GM19468 (cell line): ENCODE results near the gene PAPPA.

Experiments used
- ATAC-seq: cut with Tn5 transposase; IDR thresholded peaks from one replicate; pipeline ENCODE4 v1.9.1; 2021; ENCODE audit warnings: mild to moderate bottlenecking, moderate library complexity, moderate number of reproducible peaks; ENCODE audit not compliant: unreplicated experiment; ENCODE audit errors: extremely low read depth

Gene PAPPA

DNA sequence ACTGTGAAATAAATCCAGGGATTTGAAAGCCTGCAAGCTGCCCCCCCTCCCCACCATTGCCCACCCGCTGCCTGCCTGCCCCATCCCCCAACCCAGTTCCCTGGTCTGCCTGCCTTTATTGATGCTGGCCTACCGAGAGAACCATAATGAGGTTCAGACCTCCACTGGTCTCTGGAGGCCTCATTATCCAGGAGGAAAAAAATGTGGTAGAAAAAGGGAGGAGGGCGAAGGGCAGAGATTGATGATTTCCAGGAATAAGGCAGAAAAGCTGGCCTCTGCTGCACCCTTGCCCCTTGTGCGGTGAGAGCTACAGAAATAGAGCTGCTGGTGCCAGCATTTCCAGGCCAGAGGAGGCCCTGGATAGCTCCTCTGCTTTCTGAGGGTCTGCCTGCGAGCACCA, 216.1 kb downstream of the PAPPA start:
- ATAC-seq: no peak

DNA sequence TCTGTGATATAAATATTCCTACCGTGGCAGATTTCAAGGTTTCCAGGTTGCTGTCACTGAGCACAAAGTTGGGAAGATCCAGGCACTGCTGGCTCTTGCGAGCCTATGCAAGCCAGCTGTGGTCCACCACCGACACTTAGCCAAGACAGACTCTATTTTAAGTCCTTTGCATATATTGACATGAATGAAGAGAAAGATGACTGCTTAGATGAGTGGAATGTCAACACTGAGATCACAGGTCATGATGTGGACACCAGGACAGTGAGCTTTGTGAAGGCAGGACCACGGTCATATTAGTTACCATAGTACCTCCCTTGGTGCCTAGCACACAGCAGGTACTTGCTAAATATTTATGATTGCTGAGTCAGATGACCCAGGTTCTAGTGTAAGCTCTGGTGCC, 217.0 kb downstream of the PAPPA start:
- ATAC-seq: no peak

DNA sequence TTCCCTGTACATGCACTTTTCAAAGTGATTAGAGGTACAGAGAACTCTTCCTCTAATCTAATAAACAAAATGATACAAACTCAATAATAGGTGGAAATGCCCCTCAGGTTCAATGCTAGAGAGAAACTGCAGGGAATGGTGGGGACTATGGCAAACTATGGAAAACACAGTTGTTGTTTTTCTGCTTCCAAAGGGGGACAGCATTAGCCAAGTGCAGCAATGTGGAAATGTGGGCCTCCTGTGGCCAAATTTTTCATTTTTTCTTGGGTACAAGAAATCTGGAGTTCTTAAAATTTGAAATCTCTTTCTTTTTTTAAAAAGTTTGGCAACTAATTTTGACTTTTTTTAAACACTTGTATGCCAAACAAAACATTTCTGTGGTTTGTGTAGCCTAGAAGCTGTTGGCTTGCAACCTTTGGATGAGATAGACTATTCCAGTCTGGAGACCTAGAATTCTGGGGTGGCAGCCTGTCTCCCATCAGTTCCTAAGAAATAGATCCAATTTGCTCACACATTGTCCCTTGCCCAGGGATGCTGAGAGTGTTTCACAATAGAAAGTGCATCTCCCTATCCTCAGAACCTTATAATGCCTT, 218.6 kb downstream of the PAPPA start:
- ATAC-seq: no peak

DNA sequence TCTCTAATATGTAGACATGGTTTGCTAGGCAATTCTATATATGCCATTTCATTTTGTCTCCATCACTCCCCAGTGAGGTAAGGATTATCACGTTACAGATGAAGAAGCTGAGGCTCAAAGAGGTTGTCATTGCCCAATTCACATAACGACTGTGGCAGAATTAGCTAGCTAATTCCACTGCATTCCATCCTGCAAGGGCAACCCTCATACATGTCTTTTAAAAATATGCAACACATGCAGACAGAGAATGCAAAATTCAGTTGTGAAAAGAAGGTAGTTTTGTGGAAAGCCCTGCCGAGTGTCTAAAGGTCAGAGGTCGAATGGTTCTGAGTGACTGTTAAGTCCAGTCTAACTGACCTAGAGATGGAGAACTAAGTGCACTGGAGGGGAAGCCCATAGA, 219.2 kb downstream of the PAPPA start:
- no peak for ATAC-seq

DNA sequence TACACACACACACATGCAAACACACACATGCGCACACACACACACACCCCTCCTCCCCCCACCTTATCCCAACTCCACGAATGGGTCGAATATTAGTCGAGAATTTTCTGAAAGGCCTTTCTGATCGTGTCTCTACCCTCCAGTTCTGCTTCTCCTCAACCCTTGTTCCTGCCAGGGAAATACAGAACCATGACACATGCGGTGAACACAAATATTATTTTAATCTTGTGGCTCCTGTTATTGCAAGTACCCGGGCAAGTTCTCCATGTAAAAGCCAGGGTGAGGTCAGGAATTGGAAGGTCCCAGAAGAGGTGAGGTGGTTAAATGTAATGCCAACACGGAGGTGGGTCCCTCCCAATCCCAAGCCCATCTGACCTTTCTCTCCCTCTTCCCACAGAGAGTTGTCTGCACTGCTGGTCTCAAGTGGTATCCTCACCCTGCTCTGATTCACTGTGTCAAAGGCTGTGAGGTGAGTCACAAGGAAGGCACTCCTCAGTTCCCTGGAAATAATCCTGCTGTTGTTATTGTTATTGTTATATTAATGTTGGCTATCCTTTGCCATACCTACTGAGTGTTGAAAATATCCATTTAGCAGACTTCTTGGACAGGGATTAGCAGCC, 223.7 kb downstream of the PAPPA start:
- ATAC-seq: no peak

DNA sequence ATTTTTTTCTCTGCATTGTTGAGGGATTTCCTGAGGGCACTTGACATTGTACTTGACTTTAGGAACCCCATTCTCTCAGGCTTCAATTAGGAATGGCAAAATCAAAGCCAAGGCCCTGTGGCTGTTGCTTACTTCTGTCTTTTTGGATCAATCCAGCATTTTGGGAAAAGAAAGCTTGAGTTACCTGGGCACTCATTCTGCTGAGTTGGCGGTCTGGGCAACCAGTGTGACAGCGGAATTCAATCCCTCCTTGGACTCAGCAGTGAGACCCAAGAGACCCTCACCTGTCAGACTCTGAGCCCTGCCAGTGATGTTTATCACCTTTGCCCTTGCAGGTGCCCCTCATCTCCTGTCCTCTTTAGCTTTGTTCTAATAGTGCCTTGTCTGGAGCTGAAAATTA, 225.3 kb downstream of the PAPPA start:
- no peak for ATAC-seq

DNA sequence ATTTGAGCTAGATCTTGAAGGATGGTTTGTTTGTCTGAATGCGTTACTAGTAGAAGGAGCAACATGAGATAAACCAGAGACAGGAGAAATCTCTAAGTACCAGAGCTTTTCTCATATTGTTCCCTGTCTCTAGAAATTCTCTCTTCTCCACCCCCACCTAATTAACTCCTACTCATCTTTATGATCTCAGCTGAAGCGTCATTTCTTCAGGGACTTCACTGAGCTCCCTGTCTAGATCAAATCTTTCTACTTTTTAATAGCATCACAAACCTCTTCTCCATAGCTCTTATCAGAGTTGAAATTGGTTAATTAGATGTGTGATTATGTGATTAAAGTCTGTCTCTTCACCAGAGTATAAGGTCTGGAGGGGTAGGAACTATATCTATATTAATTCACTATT, 226.2 kb downstream of the PAPPA start:
- no peak for ATAC-seq

DNA sequence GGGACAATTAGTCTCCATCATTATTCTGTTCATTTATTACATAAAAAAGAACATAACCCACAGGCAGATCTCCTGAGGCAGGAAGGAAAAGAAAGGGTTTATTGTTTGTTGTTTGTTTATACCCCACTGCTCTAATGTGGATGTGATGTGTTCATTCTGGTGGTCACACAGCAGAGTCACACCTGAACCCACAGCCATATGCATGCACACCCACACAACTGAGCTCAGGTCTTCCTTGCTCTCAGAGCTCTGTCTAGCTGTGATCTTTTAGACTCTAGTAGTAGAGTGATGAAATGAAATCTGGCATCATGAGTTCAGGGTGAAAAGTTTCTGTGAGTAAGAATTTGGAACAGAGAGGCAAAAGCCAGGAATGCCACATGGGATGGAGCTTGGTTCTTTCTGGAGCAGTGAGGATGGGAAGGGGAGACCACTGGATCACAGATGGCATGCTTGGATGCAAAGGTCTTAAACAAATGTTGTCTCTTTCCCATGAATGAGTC, 227.0 kb downstream of the PAPPA start:
- ATAC-seq: no peak

DNA sequence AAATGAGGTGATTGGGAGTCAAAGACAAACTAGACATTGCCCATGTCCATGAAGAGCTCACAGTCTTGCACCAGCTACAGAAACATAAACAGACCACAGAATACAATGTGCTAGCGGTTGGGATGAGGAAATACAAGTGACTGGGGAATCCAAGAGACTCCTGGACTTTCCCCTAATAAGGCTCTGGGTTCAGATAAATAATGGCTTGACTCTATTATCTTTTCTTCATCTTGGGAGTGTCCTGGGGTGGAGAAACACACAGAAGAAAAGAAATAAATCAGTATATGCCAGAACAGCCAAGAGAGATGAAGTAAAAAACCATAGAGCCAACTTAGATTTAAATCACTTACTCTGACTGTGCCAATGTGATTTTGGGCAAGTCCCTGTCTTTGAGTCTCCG, 227.8 kb downstream of the PAPPA start:
- no peak for ATAC-seq

DNA sequence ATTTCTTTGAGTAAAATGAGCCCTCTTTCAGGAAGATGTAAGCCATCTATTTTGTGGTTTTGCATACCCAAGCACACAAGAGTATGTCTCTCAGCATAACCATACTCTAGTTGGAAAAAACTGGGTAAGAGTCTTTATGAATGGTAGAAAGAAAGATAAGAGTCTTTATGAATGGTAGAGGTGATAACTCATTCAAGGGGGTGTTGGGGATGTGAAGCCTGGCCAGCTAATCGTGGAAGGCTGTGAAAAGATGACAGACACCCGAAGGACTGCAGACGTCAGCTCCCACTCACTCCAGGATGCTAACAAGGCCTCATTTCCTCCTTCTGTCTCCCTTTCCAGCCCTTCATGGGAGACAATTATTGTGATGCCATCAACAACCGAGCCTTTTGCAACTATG, 228.5 kb downstream of the PAPPA start:
- no peak for ATAC-seq

DNA sequence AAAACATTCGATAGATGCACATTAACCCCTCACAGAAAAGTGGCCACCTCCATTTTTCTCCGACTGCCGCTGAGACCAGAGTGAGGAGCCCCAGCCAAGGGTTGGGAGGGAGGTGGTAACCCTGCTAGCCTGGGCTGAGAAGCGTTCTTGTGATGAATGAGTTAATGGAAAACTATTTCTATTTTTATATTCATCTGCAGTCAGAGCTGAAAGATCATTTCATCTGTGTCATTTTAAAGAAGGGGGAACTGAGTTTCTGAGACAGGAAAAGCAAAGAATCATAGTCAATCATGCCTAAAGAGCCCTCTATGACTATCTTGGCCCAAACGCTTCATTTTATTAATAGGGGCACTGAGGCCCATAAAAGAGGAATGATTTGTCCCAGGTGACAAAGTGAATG, 229.5 kb downstream of the PAPPA start:
- no peak for ATAC-seq

DNA sequence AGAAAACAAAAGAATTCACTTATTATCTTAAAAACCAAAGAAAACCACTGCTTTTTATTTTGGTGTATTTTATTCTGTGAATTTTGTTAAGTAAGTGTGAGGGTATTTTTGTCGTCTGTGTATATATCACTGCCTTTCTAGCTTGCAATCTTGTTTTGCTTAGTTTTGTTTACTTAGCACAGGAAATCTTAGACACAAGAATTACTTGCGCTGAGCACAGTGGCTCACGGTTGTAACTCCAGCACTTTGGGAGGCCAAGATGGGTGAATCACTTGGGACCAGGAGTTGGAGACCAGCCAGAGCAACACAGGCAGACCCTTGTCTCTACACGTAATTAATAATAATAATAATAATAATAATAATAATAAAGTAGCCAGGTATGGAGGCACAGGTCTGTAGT, 230.3 kb downstream of the PAPPA start:
- ATAC-seq: no peak

DNA sequence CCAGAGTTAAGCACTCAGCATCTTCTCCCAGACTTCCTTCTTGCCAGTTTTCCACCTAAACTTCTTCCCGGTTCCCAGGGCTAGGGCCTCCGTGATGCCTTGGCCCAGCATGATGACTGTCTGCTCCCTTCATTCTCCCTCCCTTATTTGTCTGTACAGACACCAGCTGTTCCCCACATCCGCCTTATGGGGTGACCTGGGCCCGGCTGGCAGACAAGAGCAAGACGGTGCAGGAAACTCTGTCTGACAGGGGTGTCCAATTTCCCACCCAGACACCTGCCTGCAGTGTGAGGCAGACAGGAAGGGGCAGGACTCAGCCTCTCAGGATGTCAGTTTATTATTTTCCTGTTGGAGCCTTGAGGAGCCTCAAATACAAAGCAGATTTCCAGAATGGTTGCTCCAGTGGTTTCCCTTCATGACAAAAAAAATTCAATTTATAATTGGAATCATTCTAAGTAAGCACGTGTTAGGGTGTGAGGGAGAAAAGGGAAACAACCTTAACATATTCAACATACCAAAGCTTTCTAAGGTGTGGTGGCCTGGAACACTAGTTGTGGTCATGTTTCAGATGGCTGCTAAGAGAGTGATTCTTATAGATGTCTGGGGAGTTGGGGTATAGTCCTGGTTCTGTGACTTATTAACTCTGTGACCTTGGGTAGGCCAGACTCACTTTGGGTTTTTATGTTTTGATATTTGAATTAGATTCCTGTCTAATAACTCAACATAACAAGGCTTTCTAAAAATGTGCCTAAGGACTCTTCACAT, 234.5 kb downstream of the PAPPA start:
- no peak for ATAC-seq

DNA sequence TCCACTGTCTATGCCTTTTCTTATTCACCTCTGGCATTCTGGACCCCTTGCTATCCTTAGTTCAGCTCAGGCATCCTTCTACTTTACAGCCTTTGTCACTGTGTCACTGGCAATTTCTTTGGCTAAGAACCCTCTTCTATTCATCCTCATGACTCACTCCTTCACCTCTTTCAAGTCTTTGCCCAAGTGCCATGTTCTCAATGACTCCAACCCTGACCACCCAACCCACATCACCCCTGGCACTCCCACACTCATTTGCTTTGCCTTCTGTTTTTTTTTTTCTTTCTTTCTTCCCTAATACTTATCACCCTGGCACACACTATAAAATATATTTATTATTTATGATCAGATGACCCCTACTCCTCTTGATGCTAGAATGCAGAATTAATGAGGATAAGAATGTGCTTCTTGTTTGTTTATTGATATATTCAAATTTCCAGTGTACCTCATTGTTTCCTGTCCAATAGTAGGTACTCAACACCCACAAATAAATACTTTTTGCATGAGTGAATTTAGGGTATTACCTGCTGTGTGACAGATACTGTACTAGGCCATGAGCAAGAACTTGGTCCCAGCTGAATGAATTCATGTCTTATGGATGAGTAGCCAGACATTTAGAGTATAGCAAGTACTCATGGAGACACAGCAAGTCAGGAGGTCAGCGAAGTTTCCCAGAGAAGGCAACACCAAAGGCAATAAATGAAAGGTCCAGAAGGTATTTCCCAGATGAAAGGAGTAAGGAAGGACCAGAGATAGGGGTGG, 236.1 kb downstream of the PAPPA start:
- no peak for ATAC-seq

DNA sequence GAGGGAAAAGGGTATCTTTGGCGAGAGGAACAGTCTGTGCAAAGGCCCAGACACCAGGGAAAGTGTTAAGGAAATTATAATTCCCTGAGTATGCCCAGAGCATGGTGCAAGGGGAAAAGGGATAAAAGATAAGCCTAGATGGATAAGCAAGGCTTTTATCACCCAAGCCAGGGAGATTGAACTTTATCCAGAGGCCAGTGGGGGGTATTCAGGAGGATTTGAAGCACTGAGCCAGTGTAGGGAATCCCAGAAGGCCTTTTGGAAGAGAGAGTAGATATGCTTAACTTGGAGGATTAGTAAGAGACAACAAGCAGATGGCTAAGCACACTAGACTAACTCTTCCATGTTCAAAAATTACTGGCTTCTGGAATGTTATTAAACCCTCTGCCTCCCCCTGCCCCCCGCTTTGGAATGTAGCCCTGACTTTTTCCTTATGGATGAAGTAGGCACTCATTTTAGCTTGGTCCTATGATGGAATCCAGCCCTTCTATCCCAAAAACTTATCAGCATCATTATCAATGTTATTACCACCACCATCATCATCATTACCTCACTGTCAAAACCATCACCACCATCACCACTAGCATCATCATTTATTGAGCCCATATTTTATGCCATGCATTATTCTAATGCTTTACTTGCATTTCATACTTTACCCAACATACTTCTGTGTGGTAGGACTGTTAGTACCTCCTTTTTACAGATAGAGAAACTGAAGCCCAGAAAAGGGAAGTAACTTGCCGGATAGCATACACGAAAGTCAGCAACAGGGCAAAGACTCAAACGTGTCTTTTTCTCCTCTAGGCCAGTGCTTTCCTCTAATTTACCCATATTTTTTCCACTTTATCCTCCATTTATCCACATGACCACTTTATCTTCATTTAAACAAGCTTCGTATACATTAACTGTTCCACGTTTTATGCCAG, 237.0 kb downstream of the PAPPA start:
- peak; percentile 71 for ATAC-seq

DNA sequence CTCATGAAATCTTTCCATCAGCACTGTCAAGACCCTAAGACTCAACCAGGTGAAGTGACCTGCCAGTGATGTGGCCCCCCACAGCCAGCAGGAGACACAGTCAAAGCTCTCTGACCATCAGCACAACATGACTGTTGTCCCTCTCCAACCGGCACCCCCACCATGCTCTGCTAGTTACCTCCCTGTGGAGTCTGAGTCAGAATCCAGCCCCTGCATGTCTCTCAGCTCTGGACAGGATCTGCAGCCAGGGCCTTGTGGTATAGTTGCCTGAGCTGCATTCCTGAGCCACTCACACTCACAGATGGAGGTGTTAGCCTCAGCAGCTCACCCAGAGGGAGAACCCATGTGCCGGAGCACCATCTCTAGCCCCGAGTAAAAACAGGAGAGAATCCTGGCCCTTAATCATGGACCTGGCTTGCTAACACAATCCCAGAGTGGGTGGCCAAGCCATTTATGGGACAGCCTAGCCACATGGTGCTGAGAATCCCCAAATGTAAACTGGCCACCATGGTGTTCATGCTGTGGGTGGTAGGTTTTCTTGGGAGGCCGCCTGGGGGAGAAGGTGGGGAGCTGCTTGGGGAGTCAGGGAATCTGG, 237.8 kb downstream of the PAPPA start:
- ATAC-seq: no peak

DNA sequence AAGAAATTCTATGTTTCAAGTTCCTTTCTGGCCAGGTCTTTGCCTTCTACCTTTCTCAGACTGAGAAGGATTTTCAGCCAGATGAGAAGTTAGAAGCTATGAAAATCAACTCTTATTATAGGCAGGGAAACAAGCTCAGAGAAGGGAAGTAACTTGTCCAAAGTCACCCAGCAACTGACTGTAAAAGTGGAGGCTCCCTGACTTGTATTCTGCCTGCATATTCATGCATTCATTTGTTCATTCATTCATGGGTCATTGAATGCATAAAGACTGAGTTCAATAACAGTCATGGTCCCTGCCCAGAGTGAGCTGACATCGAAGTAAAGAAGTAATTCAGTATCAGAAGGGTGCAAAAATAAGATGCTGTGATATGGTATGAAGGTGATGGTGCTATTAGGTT, 239.6 kb downstream of the PAPPA start:
- no peak for ATAC-seq

DNA sequence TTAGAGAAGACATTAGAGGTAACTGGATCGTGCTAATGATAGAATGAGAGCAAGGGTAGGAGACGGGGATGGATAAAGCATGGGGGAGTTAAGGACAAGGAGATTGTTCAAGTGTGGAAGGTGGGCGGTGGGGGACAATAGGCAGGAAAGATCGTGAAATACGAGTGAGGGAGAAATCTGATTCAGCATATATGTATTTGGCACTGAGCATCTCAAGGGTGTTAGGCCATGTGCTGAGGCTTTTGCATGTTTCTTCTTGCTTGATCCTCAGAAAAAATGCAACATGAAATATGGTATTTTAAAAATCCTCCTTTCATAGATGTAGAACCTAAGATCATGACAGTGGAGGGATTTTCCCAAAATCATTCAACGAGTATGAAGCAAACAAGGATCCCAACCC, 240.5 kb downstream of the PAPPA start:
- ATAC-seq: no peak

DNA sequence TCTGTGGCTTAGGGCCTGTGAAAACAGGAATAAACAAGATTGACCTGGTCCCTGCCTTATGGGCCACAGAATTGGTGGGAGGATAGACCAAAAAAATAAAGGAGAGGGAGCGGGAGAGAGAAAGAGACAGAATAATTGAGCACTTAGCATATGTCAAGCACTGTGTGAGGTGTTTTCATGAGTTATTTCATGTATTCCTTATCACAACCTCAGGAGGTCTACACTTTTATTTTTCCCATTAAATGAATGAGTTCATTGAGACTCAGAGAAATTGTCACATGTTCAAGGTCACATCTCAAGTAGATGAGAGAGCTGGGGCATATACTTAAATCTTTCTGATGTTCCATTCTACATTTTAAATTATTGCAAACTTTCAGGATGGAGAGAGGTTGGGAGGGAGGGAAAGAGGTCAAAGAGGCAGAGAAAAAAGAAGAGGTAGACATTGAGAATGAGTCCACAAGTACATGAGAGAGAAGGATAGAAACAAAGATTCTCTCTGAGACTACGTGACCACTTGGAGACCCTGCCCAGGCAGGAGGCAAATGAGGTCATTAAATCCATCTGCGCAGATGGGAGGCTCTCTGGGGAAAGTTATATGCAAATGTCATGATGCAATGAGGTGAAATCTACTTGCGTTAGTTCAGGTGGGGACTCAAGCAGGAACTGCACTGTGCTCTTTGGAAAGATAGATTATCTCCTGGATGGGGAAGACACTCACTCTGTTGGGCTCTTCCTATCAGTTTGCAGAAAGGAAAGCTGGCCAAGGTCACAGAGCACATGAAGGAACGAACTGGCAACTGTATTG, 241.5 kb downstream of the PAPPA start:
- ATAC-seq: no peak
